ENCODE measurements around the gene FUCA2.

DNA sequence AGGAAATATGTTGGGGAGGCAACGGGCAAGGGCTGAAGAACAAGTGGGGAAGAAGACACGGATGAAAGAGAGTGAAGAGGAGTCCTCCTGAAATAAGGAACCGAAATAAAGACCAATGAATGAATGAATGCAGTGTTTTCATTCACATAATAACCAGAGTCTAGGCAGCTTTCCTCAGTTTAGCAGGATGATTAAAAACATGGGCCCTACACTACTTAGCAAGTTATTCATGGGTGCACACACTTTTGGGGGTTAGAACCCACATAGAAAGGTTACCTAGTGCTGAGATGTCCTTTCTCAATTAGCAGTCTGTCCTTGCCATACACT, 5.9 kb upstream of the FUCA2 start:
- TF ChIP-seq, protein P1, sequence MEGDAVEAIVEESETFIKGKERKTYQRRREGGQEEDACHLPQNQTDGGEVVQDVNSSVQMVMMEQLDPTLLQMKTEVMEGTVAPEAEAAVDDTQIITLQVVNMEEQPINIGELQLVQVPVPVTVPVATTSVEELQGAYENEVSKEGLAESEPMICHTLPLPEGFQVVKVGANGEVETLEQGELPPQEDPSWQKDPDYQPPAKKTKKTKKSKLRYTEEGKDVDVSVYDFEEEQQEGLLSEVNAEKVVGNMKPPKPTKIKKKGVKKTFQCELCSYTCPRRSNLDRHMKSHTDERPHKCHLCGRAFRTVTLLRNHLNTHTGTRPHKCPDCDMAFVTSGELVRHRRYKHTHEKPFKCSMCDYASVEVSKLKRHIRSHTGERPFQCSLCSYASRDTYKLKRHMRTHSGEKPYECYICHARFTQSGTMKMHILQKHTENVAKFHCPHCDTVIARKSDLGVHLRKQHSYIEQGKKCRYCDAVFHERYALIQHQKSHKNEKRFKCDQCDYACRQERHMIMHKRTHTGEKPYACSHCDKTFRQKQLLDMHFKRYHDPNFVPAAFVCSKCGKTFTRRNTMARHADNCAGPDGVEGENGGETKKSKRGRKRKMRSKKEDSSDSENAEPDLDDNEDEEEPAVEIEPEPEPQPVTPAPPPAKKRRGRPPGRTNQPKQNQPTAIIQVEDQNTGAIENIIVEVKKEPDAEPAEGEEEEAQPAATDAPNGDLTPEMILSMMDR (IDR thresholded peaks at IDR 0.05; ENCODE audit: borderline replicate concordance, extremely low read depth, low read length, poor library complexity, severe bottlenecking) = no peak
- TF ChIP-seq EZH2 (IDR thresholded peaks at IDR 0.05; ENCODE audit: borderline replicate concordance, low read depth, low read length, severe bottlenecking) = no peak
